ENCODE data around the gene COL8A1. TPM values are rescaled to one million over a fixed set of nuclear protein-coding genes. Genes with fewer than 3 reads are reported as not detected.

The COL8A1 gene
- total RNA-seq, 1 experiment from 2014 or later: 0.07 TPM

DNA sequence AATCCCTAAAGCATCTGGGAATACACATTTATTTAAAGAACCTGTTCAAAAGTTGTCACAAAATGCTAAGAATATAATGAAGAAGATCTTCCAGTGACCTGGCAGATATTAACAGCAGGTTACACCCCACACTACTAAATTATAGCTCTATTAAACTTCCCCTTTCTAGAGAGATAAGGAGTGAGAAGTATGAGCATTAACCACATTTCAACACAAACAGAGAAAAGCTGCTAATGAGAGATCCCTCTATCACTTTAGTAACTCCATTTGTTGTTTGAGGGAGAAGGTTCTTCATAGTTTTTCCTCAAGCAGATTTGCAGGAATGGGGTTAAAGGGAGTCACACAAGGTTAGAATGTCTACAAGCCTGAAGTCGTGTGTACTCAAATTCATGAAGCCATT, 3.6 kb downstream of the COL8A1 start:
- no peak overlapping the region for H3K4me2 ChIP-seq (ENCODE audit: low read length)
- BruUV-seq (replicated peaks): no TSS peak
- ChIA-PET POLR2A (no interaction called here), CTCF (no interaction called here), RAD21 (ENCODE audit: low non-redundant PET in 1 of 2, low total read pairs in 2 of 2, uncharacterized antibody in 2 of 2, unreplicated experiment in 2 of 2) (no interaction called here)
- H3K4me1 ChIP-seq (ENCODE audit: control insufficient read depth in 1 of 2, insufficient read depth in 2 of 2, low read length in 2 of 2): 0 out of 4 replicates have a peak, but pooled peaks cover 0 to 5% of the 10 kb centered on the region in 2 experiments
- intact Hi-C loops (cut with micrococcal nuclease): no loop called here
- DNase-seq (ENCODE audit: low read depth, low spot score): no peak
- H3K79me2 ChIP-seq (ENCODE audit: insufficient read depth, low read length): no peaks in the 10 kb centered on the region
- H3K4me3 ChIP-seq (replicated peaks in 1 of 2; ENCODE audit: low read depth in 1 of 2, low read length in 2 of 2): no peak overlapping the region
- no peaks in the 10 kb centered on the region for H3K9me3 ChIP-seq (ENCODE audit: control insufficient read depth in 1 of 2, insufficient read depth in 1 of 2, low read depth in 1 of 2, low read length in 2 of 2)
- no peaks in the 10 kb centered on the region for H3K36me3 ChIP-seq (ENCODE audit: control insufficient read depth in 1 of 2, insufficient read depth in 2 of 2, low read length in 2 of 2)
- H3K27ac ChIP-seq (ENCODE audit: low read depth, low read length): no peak overlapping the region
- H2AFZ ChIP-seq (ENCODE audit: low read depth, low read length, poor library complexity, severe bottlenecking): no peak overlapping the region
- peaks cover 86% of the 10 kb centered on the region for H3K27me3 ChIP-seq (ENCODE audit: insufficient read depth, low read length)
- no peak for ATAC-seq
- TF ChIP-seq ZNF274 (IDR thresholded peaks at IDR 0.05; ENCODE audit: low read depth, low read length): no peak
- TF ChIP-seq YY1 (IDR thresholded peaks at IDR 0.05; ENCODE audit: extremely low read depth, insufficient replicate concordance, low read depth, low read length): no peak
- TF ChIP-seq REST (IDR thresholded peaks at IDR 0.05; ENCODE audit: low read depth): no peak
- TF ChIP-seq JUND (IDR thresholded peaks at IDR 0.05): no peak
- TF ChIP-seq, protein P1, sequence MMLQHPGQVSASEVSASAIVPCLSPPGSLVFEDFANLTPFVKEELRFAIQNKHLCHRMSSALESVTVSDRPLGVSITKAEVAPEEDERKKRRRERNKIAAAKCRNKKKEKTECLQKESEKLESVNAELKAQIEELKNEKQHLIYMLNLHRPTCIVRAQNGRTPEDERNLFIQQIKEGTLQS (IDR thresholded peaks at IDR 0.05): no peak
- no peak for TF ChIP-seq ZBTB33 (IDR thresholded peaks at IDR 0.05; ENCODE audit: extremely low read depth, insufficient replicate concordance, low read length)
- no peak for TF ChIP-seq EZH2 (IDR thresholded peaks at IDR 0.05)
- no peak for TF ChIP-seq TCF7L2 (IDR thresholded peaks at IDR 0.05; ENCODE audit: borderline replicate concordance, extremely low read depth, insufficient read depth, insufficient read length)
- no peak for TF ChIP-seq EZH2phosphoT487 (IDR thresholded peaks at IDR 0.05; ENCODE audit: borderline replicate concordance)
- no peak for TF ChIP-seq SP1 (IDR thresholded peaks at IDR 0.05; ENCODE audit: low read depth)
- TF ChIP-seq EGR1 (IDR thresholded peaks at IDR 0.05; ENCODE audit: low read depth): no peak
- no peak for TF ChIP-seq CTCF (IDR thresholded peaks at IDR 0.05 in 2 of 3, conservative IDR thresholded peaks at IDR 0.05 in 1 of 3; ENCODE audit: borderline replicate concordance in 1 of 3, insufficient read depth in 1 of 3, low read depth in 2 of 3, low read length in 2 of 3)
- TF ChIP-seq CEBPB (IDR thresholded peaks at IDR 0.05; ENCODE audit: low read depth): no peak
- no peak for TF ChIP-seq POLR2AphosphoS5 (IDR thresholded peaks at IDR 0.05; ENCODE audit: low read depth, low read length)
- TF ChIP-seq MAX (IDR thresholded peaks at IDR 0.05): no peak
- no peak for TF ChIP-seq CBX3 (IDR thresholded peaks at IDR 0.05; ENCODE audit: low read depth)
- no peak for TF ChIP-seq RAD21 (IDR thresholded peaks at IDR 0.05; ENCODE audit: low read depth)
- TF ChIP-seq ELF1 (IDR thresholded peaks at IDR 0.05; ENCODE audit: borderline replicate concordance, low read depth): no peak
- TF ChIP-seq SRF (IDR thresholded peaks at IDR 0.05; ENCODE audit: low read depth): no peak
- no peak overlapping the region for H3K9ac ChIP-seq (ENCODE audit: low read length)
- H3K9me2 ChIP-seq (ENCODE audit: insufficient read depth): no peaks in the 10 kb centered on the region
- no peaks in the 10 kb centered on the region for H4K20me1 ChIP-seq (ENCODE audit: insufficient read depth)

All from HCT116 (cell line).